Measurements from ENCODE around the gene UBA7.
"Not testable (repeated sequence)": the region's sequence is repeated elsewhere in the genome, so short reads cannot be mapped to it uniquely, and the experiment has no call there.

Gene UBA7

GRCh38 chr3:49790626-49791411, 22.9 kb downstream of the UBA7 start:
- TF ChIP-seq CTCF (IDR thresholded peaks at IDR 0.05; ENCODE audit: borderline replicate concordance, insufficient read depth, low read depth, low read length) = no peak
- H3K4me3 ChIP-seq (ENCODE audit: low read depth, low read length) = no peak overlapping the region

GRCh38 chr3:49788056-49788455, 25.7 kb downstream of the UBA7 start:
- no peak overlapping the region for H3K4me3 ChIP-seq (ENCODE audit: low read depth, low read length)
- no peak for TF ChIP-seq CTCF (IDR thresholded peaks at IDR 0.05; ENCODE audit: borderline replicate concordance, insufficient read depth, low read depth, low read length)

DNA sequence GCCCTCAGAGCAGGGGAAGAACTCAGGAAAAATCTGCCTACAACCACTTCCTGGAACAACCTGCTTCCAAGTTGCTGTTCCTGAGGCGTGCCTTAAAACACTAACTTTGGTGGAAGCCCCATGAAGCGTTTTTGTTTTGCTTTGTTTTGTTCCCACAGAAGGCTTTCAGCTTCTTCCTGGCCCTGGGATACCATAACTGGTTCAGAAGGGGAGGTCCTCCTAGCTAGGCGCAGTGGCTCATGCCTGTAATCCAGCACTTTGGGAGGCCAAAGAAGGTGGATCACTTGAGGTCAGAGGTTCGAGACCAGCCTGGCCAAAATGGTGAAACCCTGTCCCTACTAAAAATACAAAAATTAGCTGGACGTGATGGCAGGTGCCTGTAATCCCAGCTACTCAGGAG, 26.2 kb downstream of the UBA7 start:
- H3K4me3 ChIP-seq (ENCODE audit: low read depth, low read length) = no peak overlapping the region

DNA sequence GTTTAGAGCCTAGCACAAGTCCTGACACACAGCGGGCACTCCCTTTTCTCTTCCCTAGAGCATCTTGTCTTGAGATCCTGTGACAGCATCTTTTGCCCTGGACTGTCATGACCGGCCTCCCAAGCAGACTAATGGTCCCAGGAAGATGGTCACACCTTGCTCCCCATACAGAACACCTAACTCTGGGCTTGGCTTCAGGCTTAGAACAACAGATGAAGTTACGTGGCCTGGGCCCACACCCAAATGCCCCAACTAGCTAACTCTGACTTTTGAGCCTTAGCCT, 26.6 kb downstream of the UBA7 start:
- no peak overlapping the region for H3K4me3 ChIP-seq (ENCODE audit: low read depth, low read length)
- TF ChIP-seq CTCF (IDR thresholded peaks at IDR 0.05; ENCODE audit: borderline replicate concordance, insufficient read depth, low read depth, low read length) = no peak

More for the DNA sequence above, 26.2 kb downstream of the UBA7 start:
- no peak for TF ChIP-seq CTCF (IDR thresholded peaks at IDR 0.05; ENCODE audit: borderline replicate concordance, insufficient read depth, low read depth, low read length)

- peak within 1 kb of the TSS; percentile 85 for H3K4me3 ChIP-seq (ENCODE audit: low read depth, low read length)
- no peak for TF ChIP-seq CTCF (IDR thresholded peaks at IDR 0.05; ENCODE audit: borderline replicate concordance, insufficient read depth, low read depth, low read length)
These were observed 27.2 kb downstream of the UBA7 start, which contains the start of gene IP6K1 for GRCh38 chr3:49786357-49787181. TSS of gene IP6K1 (minus strand) at chr3:49786542. CDS start at chr3:49748040, 38,502 bp downstream.

GRCh38 chr3:49785565-49786356, 28.0 kb downstream of the UBA7 start:
- H3K4me3 ChIP-seq (ENCODE audit: low read depth, low read length) = peak overlapping the region; percentile 85
- TF ChIP-seq CTCF (IDR thresholded peaks at IDR 0.05; ENCODE audit: borderline replicate concordance, insufficient read depth, low read depth, low read length) = no peak

- not testable (repeated sequence) for H3K4me3 ChIP-seq (ENCODE audit: low read depth, low read length)
These were observed 31.5 kb downstream of the UBA7 start for GRCh38 chr3:49782277-49782676.

Measured in GM12875 (cell line).